ENCODE results near the gene MMS19.

MMS19 gene

GRCh38 chr10:97445722-97446639 lies 52.2 kb downstream of the MMS19 start, which contains the start of the genes EXOSC1 and ZDHHC16:
EXOSC1 (minus strand) TSS chr10:97446006; CDS start chr10:97445985, 21 bp downstream.
ZDHHC16 (plus strand) TSS chr10:97446175; CDS start chr10:97451676, 5,501 bp downstream.
- Mint-ChIP-seq H3K4me1 (peaks cover 31% of the 10 kb centered on the region), H3K4me3 (peak within 1 kb of the TSS; percentile 96 to 99 (median 98)), H3K27me3 (ENCODE audit: low read depth) (no peaks in the 10 kb centered on the region), H3K27ac (peak within 1 kb of the TSS; percentile 31 to 86 (median 75)), H3K9me3 (no peaks in the 10 kb centered on the region), H3K36me3 (ENCODE audit: low read depth) (peaks cover 26% of the 10 kb centered on the region)
- TF ChIP-seq CTCF (IDR thresholded peaks at IDR 0.05; ENCODE audit: unreplicated experiment in 3 of 3), result no peak

GRCh38 chr10:97445357-97445721 lies 52.9 kb downstream of the MMS19 start:
- H3K9me3 Mint-ChIP-seq, result no peaks in the 10 kb centered on the region
- no peaks in the 10 kb centered on the region for H3K27me3 Mint-ChIP-seq (ENCODE audit: low read depth)
- H3K27ac Mint-ChIP-seq, result peak overlapping the region; percentile 31 to 86 (median 75)
- peaks cover 27% of the 10 kb centered on the region for H3K4me1 Mint-ChIP-seq
- peaks cover 24% of the 10 kb centered on the region for H3K36me3 Mint-ChIP-seq (ENCODE audit: low read depth)
- no peak for TF ChIP-seq CTCF (IDR thresholded peaks at IDR 0.05; ENCODE audit: unreplicated experiment in 3 of 3)
- peak overlapping the region; percentile 96 to 99 (median 98) for H3K4me3 Mint-ChIP-seq

- Mint-ChIP-seq H3K27me3 (ENCODE audit: low read depth) (no peaks in the 10 kb centered on the region), H3K9me3 (no peaks in the 10 kb centered on the region), H3K4me3 (peak overlapping the region; percentile 96 to 99 (median 98)), H3K4me1 (peaks cover 24% of the 10 kb centered on the region), H3K27ac (no peak overlapping the region), H3K36me3 (ENCODE audit: low read depth) (peaks cover 29% of the 10 kb centered on the region)
- TF ChIP-seq CTCF (IDR thresholded peaks at IDR 0.05; ENCODE audit: unreplicated experiment in 3 of 3), result no peak
These were observed 54.0 kb downstream of the MMS19 start for GRCh38 chr10:97444212-97444611.

- Mint-ChIP-seq H3K4me1 (peaks cover 15% of the 10 kb centered on the region), H3K27ac (no peak overlapping the region), H3K36me3 (ENCODE audit: low read depth) (peaks cover 27% of the 10 kb centered on the region), H3K27me3 (ENCODE audit: low read depth) (no peaks in the 10 kb centered on the region), H3K4me3 (no peak overlapping the region), H3K9me3 (no peaks in the 10 kb centered on the region)
- no peak for TF ChIP-seq CTCF (IDR thresholded peaks at IDR 0.05; ENCODE audit: unreplicated experiment in 3 of 3)
These were observed 55.9 kb downstream of the MMS19 start for GRCh38 chr10:97442277-97442676.

- no peaks in the 10 kb centered on the region for H3K27me3 Mint-ChIP-seq (ENCODE audit: low read depth)
- H3K9me3 Mint-ChIP-seq, result no peaks in the 10 kb centered on the region
- no peak overlapping the region for H3K4me3 Mint-ChIP-seq
- TF ChIP-seq CTCF (IDR thresholded peaks at IDR 0.05; ENCODE audit: unreplicated experiment in 3 of 3), result no peak
- H3K27ac Mint-ChIP-seq, result no peak overlapping the region
- peaks cover 55% of the 10 kb centered on the region for H3K36me3 Mint-ChIP-seq (ENCODE audit: low read depth)
- no peaks in the 10 kb centered on the region for H3K4me1 Mint-ChIP-seq
These were observed 63.0 kb downstream of the MMS19 start for GRCh38 chr10:97435211-97435610.
